IMR-90 (cell line): Measurements from ENCODE around the gene CYLC1. TPM values are rescaled to one million over a fixed set of nuclear protein-coding genes. Genes with fewer than 3 reads are reported as not detected.

Experiments used
- ATAC-seq: fragments of 200-7000 bp; cut with Tn5 transposase; 2 replicates; pipeline ENCODE4 v1.9.1; 2020; ENCODE audit warnings: low read depth, mild to moderate bottlenecking, moderate library complexity
- BruUV-seq: library from RNA; stranded (reverse); fragments of 400-500 nt; replicated peaks from 2 replicates; lab custom pipeline; 2021; lab: Mats Ljungman, UMichigan
- CTCF ChIA-PET: fragments of 300-600 bp; formaldehyde crosslinking; extraction: SDS; loops from one replicate; lab custom pipeline; 2021; ENCODE audit warnings: antibody characterized with exemption; lab: Yijun Ruan, JAX
- POLR2A ChIA-PET: fragments of 300-600 bp; sonication (Branson Sonifier 250); formaldehyde crosslinking; loops from one replicate; lab custom pipeline; 2022; ENCODE audit warnings: antibody characterized with exemption; ENCODE audit not compliant: unreplicated experiment; lab: Charles Lee
- DNase-seq: peaks from one replicate; pipeline ENCODE4 v3.0.0; 2013
- H2AFZ ChIP-seq: replicated peaks from 2 replicates; pipeline ENCODE3; 2013; ENCODE audit warnings: low read length, mild to moderate bottlenecking; ENCODE audit not compliant: poor library complexity
- H2AK5ac ChIP-seq: 2 replicates; pipeline ENCODE4 v1.6.1; 2013; ENCODE audit warnings: low read depth, low read length, inconsistent platforms
- H2AK9ac ChIP-seq: replicated peaks from 2 replicates; pipeline ENCODE3; 2013; ENCODE audit warnings: mild to moderate bottlenecking, low read depth, low read length, moderate library complexity; ENCODE audit not compliant: poor library complexity
- H2BK120ac ChIP-seq: 2 replicates; pipeline ENCODE4 v1.6.1; 2013; ENCODE audit warnings: low read depth, low read length, inconsistent platforms
- H2BK15ac ChIP-seq: 3 replicates; pipeline ENCODE4 v1.6.1; 2013; ENCODE audit warnings: low read depth, low read length, inconsistent platforms
- H2BK20ac ChIP-seq: 2 replicates; pipeline ENCODE4 v1.6.1; 2013; ENCODE audit warnings: low read depth, mild to moderate bottlenecking, inconsistent platforms, low read length, moderate library complexity
- H2BK5ac ChIP-seq: 2 replicates; pipeline ENCODE4 v1.6.1; 2013; ENCODE audit warnings: mild to moderate bottlenecking, low read depth, low read length, inconsistent platforms; ENCODE audit not compliant: poor library complexity, severe bottlenecking
- H3K14ac ChIP-seq: replicated peaks from 2 replicates; pipeline ENCODE4 v1.6.1; 2013; ENCODE audit warnings: low read depth, low read length, inconsistent platforms
- H3K18ac ChIP-seq: 2 replicates; pipeline ENCODE4 v1.6.1; 2013; ENCODE audit warnings: low read depth, low read length, control low read depth
- H3K23ac ChIP-seq: 2 replicates; pipeline ENCODE4 v1.6.1; 2013; ENCODE audit warnings: low read depth, low read length, inconsistent platforms
- H3K27ac ChIP-seq: 2 replicates; pipeline ENCODE4 v1.5.1; 2013; ENCODE audit warnings: mild to moderate bottlenecking, control low read depth, low read length; ENCODE audit not compliant: insufficient read depth
- H3K27me3 ChIP-seq: 2 replicates; pipeline ENCODE4 v1.6.1; 2013; ENCODE audit warnings: low read length; ENCODE audit not compliant: control insufficient read depth, insufficient read depth
- H3K36me3 ChIP-seq: 2 replicates; pipeline ENCODE4 v1.6.1; 2013; ENCODE audit warnings: low read length, mixed read lengths; ENCODE audit not compliant: control insufficient read depth, insufficient read depth
- H3K4ac ChIP-seq: 2 replicates; pipeline ENCODE4 v1.6.1; 2013; ENCODE audit warnings: low read depth, low read length, inconsistent platforms
- H3K4me1 ChIP-seq: 2 replicates; pipeline ENCODE4 v1.6.1; 2013; ENCODE audit warnings: low read length, mixed read lengths; ENCODE audit not compliant: control insufficient read depth, insufficient read depth
- H3K4me2 ChIP-seq: 2 replicates; pipeline ENCODE4 v1.6.1; 2013; ENCODE audit warnings: low read depth, mild to moderate bottlenecking, control low read depth, low read length, moderate library complexity
- H3K4me3 ChIP-seq: 2 replicates; pipeline ENCODE4 v1.5.1; 2013; ENCODE audit warnings: low read depth, mild to moderate bottlenecking, control low read depth, low read length, moderate library complexity; ENCODE audit not compliant: insufficient read depth
- H3K56ac ChIP-seq: 2 replicates; pipeline ENCODE4 v1.6.1; 2013; ENCODE audit warnings: low read length, inconsistent platforms; ENCODE audit not compliant: insufficient read depth; ENCODE audit errors: extremely low read depth
- H3K79me1 ChIP-seq, 2 experiments: 2 replicates each; pipeline ENCODE4 v1.6.1; 2013; ENCODE audit warnings: low read length in 2 of 2, inconsistent platforms in 1 of 2, low read depth in 1 of 2
- H3K9ac ChIP-seq: 2 replicates; pipeline ENCODE4 v1.6.1; 2013; ENCODE audit warnings: low read depth, low read length, control low read depth
- H3K9me1 ChIP-seq: 2 replicates; pipeline ENCODE4 v1.6.1; 2013; ENCODE audit warnings: low read length, inconsistent platforms; ENCODE audit not compliant: insufficient read depth
- H3K9me3 ChIP-seq: 2 replicates; pipeline ENCODE4 v1.6.1; 2013; ENCODE audit warnings: low read length; ENCODE audit not compliant: control insufficient read depth, insufficient read depth
- H4K20me1 ChIP-seq: 2 replicates; pipeline ENCODE4 v1.6.1; 2013; ENCODE audit warnings: low read length, inconsistent platforms; ENCODE audit not compliant: insufficient read depth
- H4K5ac ChIP-seq: 2 replicates; pipeline ENCODE4 v1.6.1; 2013; ENCODE audit warnings: mild to moderate bottlenecking, low read depth, low read length, control low read depth
- H4K8ac ChIP-seq, 2 experiments: 2 replicates each; pipeline ENCODE4 v1.6.1; 2013; ENCODE audit warnings: low read depth in 2 of 2, low read length in 2 of 2, control low read depth in 1 of 2, inconsistent platforms in 1 of 2
- H4K91ac ChIP-seq: 2 replicates; pipeline ENCODE4 v1.6.1; 2013; ENCODE audit warnings: low read depth, low read length, inconsistent platforms; ENCODE audit not compliant: insufficient read depth
- BHLHE40 ChIP-seq: fragments of 150-350 bp; IDR thresholded peaks from 2 replicates; pipeline ENCODE4 v1.6.1; 2016; ENCODE audit warnings: mild to moderate bottlenecking, low read depth, low read length
- WGBS, 2 experiments: methylation state at CpG; one replicate each; pipeline versions ENCODE4 v1.1.5 to v1.1.7; 2013; ENCODE audit warnings: missing lambda C conversion rate in 2 of 2; ENCODE audit not compliant: insufficient read length in 1 of 2; ENCODE audit errors: extremely low coverage in 2 of 2; 5-methylcytosine and 5-hydroxymethylcytosine counted together
- dilution Hi-C: fragments of 300-500 bp; cut with HindIII; formaldehyde crosslinking; loops from one replicate; pipeline ENCODE4 v1.14.3; 2018; ENCODE audit warnings: low sequenced_read_pairs; ENCODE audit not compliant: unreplicated experiment
- in situ Hi-C: fragments of 300-500 bp; cut with MboI; formaldehyde crosslinking; loops from 3 replicates; pipeline ENCODE4 v1.14.3; 2019; ENCODE audit warnings: low sequenced_read_pairs, inconsistent platforms, mixed read lengths
- intact Hi-C: fragments of 100-400 bp; cut with micrococcal nuclease; formaldehyde crosslinking; loops from 2 replicates; pipeline ENCODE4 v1.10.0; 2022
- polyA plus RNA-seq, 3 experiments: library from polyadenylated mRNA; depleted of rRNA; stranded (reverse); fragments of >200 nt; gene quantifications; 2 replicates each; pipeline ENCODE4 v1.2.3, GENCODE V29; 2012; ENCODE audit warnings: low replicate concordance in 1 of 3
- total RNA-seq: library from RNA; depleted of rRNA; stranded (reverse); fragments of >200 nt; gene quantifications from 2 replicates; pipeline ENCODE4 v1.2.3, GENCODE V29; 2012

Gene CYLC1
- total and polyA plus RNA-seq, 2 of the 4 experiments (the other 2 are of a cell fraction) = not detected

GRCh38 chrX:83934220-83934619 is 73.3 kb downstream of the CYLC1 start:
- Histone ChIP-seq H4K8ac (no peak overlapping the region), H2AFZ (no peak overlapping the region), H3K79me1 (no peaks in the 10 kb centered on the region), H3K4ac (no peak overlapping the region), H3K27me3 (no peaks in the 10 kb centered on the region), H3K9me1 (no peaks in the 10 kb centered on the region), H2BK15ac (no peak overlapping the region), H3K9me3 (no peaks in the 10 kb centered on the region), H2AK5ac (no peak overlapping the region), H3K23ac (no peak overlapping the region), H4K20me1 (no peaks in the 10 kb centered on the region), H3K9ac (no peak overlapping the region), H4K91ac (no peak overlapping the region), H2BK20ac (no peak overlapping the region), H3K27ac (no peak overlapping the region), H3K56ac (no peak overlapping the region), H2BK120ac (no peak overlapping the region), H2BK5ac (no peak overlapping the region), H3K4me3 (no peak overlapping the region), H4K5ac (no peak overlapping the region), H3K18ac (no peak overlapping the region), H3K4me1 (no peaks in the 10 kb centered on the region), H3K36me3 (no peaks in the 10 kb centered on the region), H3K14ac (no peak overlapping the region), H3K4me2 (no peak overlapping the region), H2AK9ac (no peak overlapping the region)
- CTCF ChIA-PET = no interaction called here
- POLR2A ChIA-PET = no interaction called here
- no TSS peak for BruUV-seq
- ATAC-seq = no peak
- DNase-seq = no peak
- dilution Hi-C loops = no loop called here
- intact Hi-C loops = no loop called here
- in situ Hi-C loops = no loop called here
- no peak for TF ChIP-seq BHLHE40
- no CpG with 5 or more reads among the region's 2 CpGs for WGBS, 2 experiments
